HepG2 (cell line): Measurements from ENCODE around the gene BAZ1B. TPM values are rescaled to one million over a fixed set of nuclear protein-coding genes. Genes with fewer than 3 reads are reported as not detected.

Experiments used
- ATAC-seq: fragments of 200-7000 bp; cut with Tn5 transposase; 3 replicates; pipeline ENCODE4 v1.9.1; 2020; ENCODE audit warnings: mild to moderate bottlenecking, moderate library complexity
- BruUV-seq: library from RNA; stranded (reverse); fragments of 400-500 nt; replicated peaks from 2 replicates; lab custom pipeline; 2021; lab: Mats Ljungman, UMichigan
- CTCF ChIA-PET: fragments of 300-600 bp; formaldehyde crosslinking; extraction: SDS; loops from one replicate; lab custom pipeline; 2021; ENCODE audit warnings: low total read pairs, inconsistent platforms, low intra/inter-chr PET ratio; lab: Yijun Ruan, JAX
- POLR2A ChIA-PET: fragments of 350-600 bp; sonication (Branson Sonifier 250); formaldehyde crosslinking; loops from one replicate; lab custom pipeline; 2020; ENCODE audit warnings: antibody characterized with exemption, inconsistent platforms; lab: Yijun Ruan, JAX
- DNase-seq: peaks from one replicate; pipeline ENCODE4 v3.0.0-alpha.2; 2015; ENCODE audit warnings: low spot score
- FAIRE-seq: peaks from 3 replicates; lab custom pipeline; 2011; peaks lifted over from hg19 to GRCh38; lab: Jason Lieb, UNC
- H2AFZ ChIP-seq: one replicate; pipeline ENCODE4 v1.6.1; 2011; ENCODE audit warnings: low read length, inconsistent platforms
- H3K27ac ChIP-seq: fragments of 300-600 bp; 3 replicates; pipeline ENCODE4 v1.8.0; 2011; ENCODE audit warnings: mixed run types, mild to moderate bottlenecking, mixed read lengths, low read length, inconsistent platforms; ENCODE audit not compliant: insufficient read depth; ENCODE audit errors: extremely low read length
- H3K27me3 ChIP-seq, 2 experiments: fragments of 200-600 bp in 1 of 2; 2 replicates in 1 of 2; 3 replicates in 1 of 2; pipeline versions ENCODE4 v1.6.0 to v1.8.0; 2011; ENCODE audit warnings: low read length in 2 of 2, mild to moderate bottlenecking in 2 of 2, moderate library complexity in 2 of 2, inconsistent platforms in 1 of 2; ENCODE audit not compliant: insufficient read depth in 2 of 2, control insufficient read depth in 1 of 2
- H3K36me3 ChIP-seq, 2 experiments: fragments of 200-600 bp in 1 of 2; replicated peaks in 1 of 2; 2 replicates in 1 of 2; 3 replicates in 1 of 2; pipeline versions ENCODE4 v1.5.1 to v1.8.0; 2011; ENCODE audit warnings: low read length in 2 of 2, inconsistent platforms in 1 of 2; ENCODE audit not compliant: insufficient read depth in 2 of 2, control insufficient read depth in 1 of 2
- H3K4me1 ChIP-seq: 2 replicates; pipeline ENCODE4 v1.5.1; 2012; ENCODE audit warnings: low read length, inconsistent platforms; ENCODE audit not compliant: insufficient read depth
- H3K4me2 ChIP-seq: 2 replicates; pipeline ENCODE4 v1.6.0; 2011; ENCODE audit warnings: low read depth, low read length, inconsistent platforms
- H3K4me3 ChIP-seq, 3 experiments: fragments of 200-600 bp in 1 of 3; sonication (generic), shearing (Covaris generic) in 1 of 3; replicated peaks in 1 of 3; 2 replicates each; pipeline ENCODE4 v1.5.1; 2011 to 2016; ENCODE audit warnings: low read length in 3 of 3, inconsistent platforms in 2 of 3, low read depth in 2 of 3, mild to moderate bottlenecking in 2 of 3, control low read depth in 1 of 3, mixed read lengths in 1 of 3; ENCODE audit not compliant: insufficient read depth in 1 of 3
- H3K79me2 ChIP-seq: one replicate; pipeline ENCODE4 v1.6.1; 2011; ENCODE audit warnings: low read length, inconsistent platforms; ENCODE audit not compliant: insufficient read depth
- H3K9ac ChIP-seq: 2 replicates; pipeline ENCODE4 v1.6.0; 2011; ENCODE audit warnings: mild to moderate bottlenecking, low read depth, low read length, inconsistent platforms; ENCODE audit not compliant: insufficient read depth
- H3K9me3 ChIP-seq: 2 replicates; pipeline ENCODE4 v1.5.1; 2012; ENCODE audit warnings: mild to moderate bottlenecking, low read length
- H4K20me1 ChIP-seq: 2 replicates; pipeline ENCODE4 v1.6.0; 2011; ENCODE audit warnings: inconsistent platforms, mild to moderate bottlenecking, low read length, moderate library complexity; ENCODE audit not compliant: insufficient read depth
- GABPB1 ChIP-seq: IDR thresholded peaks from 2 replicates; pipeline ENCODE4 v1.6.1; 2016; ENCODE audit warnings: mild to moderate bottlenecking, missing genetic modification reagents, moderate library complexity, missing compliant biosample characterization
- RELA ChIP-seq: sonication (generic); formaldehyde crosslinking; IDR thresholded peaks from 2 replicates; pipeline ENCODE4 v1.4.0; 2020; ENCODE audit warnings: missing genetic modification reagents
- ZNF121 ChIP-seq: sonication (generic); formaldehyde crosslinking; IDR thresholded peaks from 2 replicates; pipeline ENCODE4 v1.5.0; 2020; ENCODE audit warnings: mild to moderate bottlenecking, missing genetic modification reagents
- WGBS: methylation state at CpG from one replicate; pipeline ENCODE4 v1.1.6; 2017; ENCODE audit warnings: low lambda C conversion rate; 5-methylcytosine and 5-hydroxymethylcytosine counted together
- in situ Hi-C: cut with HindIII; loops from 2 replicates; pipeline ENCODE4 v1.10.0; 2017; ENCODE audit warnings: low pct_unique_long_range_greater_than_20kb; ENCODE audit not compliant: extremely low pct_ligation_motif_present
- intact Hi-C: fragments of 100-400 bp; cut with micrococcal nuclease; formaldehyde crosslinking; loops from one replicate; pipeline ENCODE4 v1.10.0; 2022; ENCODE audit not compliant: unreplicated experiment
- polyA plus RNA-seq, 8 experiments: library from polyadenylated mRNA; depleted of rRNA in 3 of 8; stranded (reverse) in 7 of 8; unstranded in 1 of 8; fragments of >200 nt; fragmentation: Illumina TruSeq in 4 of 8; extraction: Trizol in 4 of 8; gene quantifications; 2 replicates each; pipeline versions ENCODE4 v1.2.1 to v1.2.3, GENCODE V29; 2011 to 2016; ENCODE audit warnings: low read depth in 4 of 8, missing spikeins in 1 of 8, mixed read lengths in 1 of 8; ENCODE audit not compliant: insufficient read depth in 1 of 8
- total RNA-seq, 5 experiments: library from RNA; depleted of rRNA; stranded (reverse); fragments of >200 nt; fragmentation: Illumina TruSeq; extraction: Trizol; gene quantifications; 2 replicates each; pipeline ENCODE4 v1.2.3, GENCODE V29; 2016; ENCODE audit warnings: low read depth in 1 of 5

BAZ1B gene
- total and polyA plus RNA-seq, 2 of the 13 experiments (the other 11 are each of a cell fraction or from before 2014, with no cell fraction given) = 18.6 to 69.4 TPM

DNA sequence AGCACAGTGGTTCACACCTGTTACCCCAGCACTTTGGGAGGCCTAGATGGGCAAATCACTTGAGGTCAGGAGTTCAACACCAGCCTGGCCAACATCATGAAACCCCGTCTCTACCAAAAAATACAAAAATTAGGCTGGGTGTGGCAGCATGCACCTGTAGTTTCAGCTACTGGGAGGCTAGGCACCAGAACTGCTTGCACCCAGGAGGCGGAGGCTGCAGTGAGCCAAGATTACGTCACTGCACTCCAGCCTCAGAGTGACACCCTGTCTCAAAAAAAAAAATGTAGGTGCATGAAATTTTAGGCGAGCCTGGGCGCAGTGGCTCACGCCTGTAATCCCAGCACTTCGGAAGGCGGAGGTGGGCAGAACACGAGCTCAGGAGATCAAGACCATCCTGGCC is 25.7 kb upstream of the BAZ1B start:
- FAIRE-seq (no peak), ATAC-seq (no peak), DNase-seq (no peak)
- TF ChIP-seq GABPB1 (CRISPR knock-in tag) = no peak
- no peaks in the 10 kb centered on the region for H3K9me3 ChIP-seq
- no peak overlapping the region for H2AFZ ChIP-seq
- H3K4me2 ChIP-seq = no peak overlapping the region
- no peak overlapping the region for H3K27ac ChIP-seq
- no peaks in the 10 kb centered on the region for H3K4me1 ChIP-seq
- ChIA-PET CTCF (no interaction called here), POLR2A (no interaction called here)
- H3K27me3 ChIP-seq = no peaks in the 10 kb centered on the region
- 98% methylated on average over 9 of the region's 9 CpGs for WGBS
- no peaks in the 10 kb centered on the region for H4K20me1 ChIP-seq
- intact Hi-C loops = no loop called here
- BruUV-seq = no TSS peak
- no peak overlapping the region for H3K9ac ChIP-seq
- no peak overlapping the region for H3K4me3 ChIP-seq
- in situ Hi-C loops = no loop called here
- H3K36me3 ChIP-seq = peaks cover 3 to 51% of the 10 kb centered on the region in 2 experiments; a peak in 4 of 5 replicates
- peaks cover 5% of the 10 kb centered on the region for H3K79me2 ChIP-seq

- intact Hi-C loops (no loop called here), in situ Hi-C loops (no loop called here)
- no peak overlapping the region for H3K9ac ChIP-seq
- H3K27ac ChIP-seq = no peak overlapping the region
- no peaks in the 10 kb centered on the region for H3K27me3 ChIP-seq
- 97% methylated on average over 2 of the region's 2 CpGs for WGBS
- no peak overlapping the region for H3K4me3 ChIP-seq
- no peak for TF ChIP-seq RELA (CRISPR knock-in tag)
- TF ChIP-seq ZNF121 = 0 out of 2 replicates have a peak, but pooled peaks have one; percentile 48
- no TSS peak for BruUV-seq
- ChIA-PET CTCF (no interaction called here), POLR2A (no interaction called here)
- H3K9me3 ChIP-seq = no peaks in the 10 kb centered on the region
- H3K36me3 ChIP-seq = peaks cover 14 to 57% of the 10 kb centered on the region in 2 experiments
- no peak for DNase-seq
- no peak overlapping the region for H3K4me2 ChIP-seq
- no peaks in the 10 kb centered on the region for H3K4me1 ChIP-seq
- H4K20me1 ChIP-seq = no peaks in the 10 kb centered on the region
- ATAC-seq = no peak
- no peak for FAIRE-seq
- no peak overlapping the region for H2AFZ ChIP-seq
- peaks cover 5% of the 10 kb centered on the region for H3K79me2 ChIP-seq
Measured at GRCh38 chr7:73544678-73545077, 22.6 kb upstream of the BAZ1B start.
